Measurements from ENCODE around the gene BTBD16.

DNA sequence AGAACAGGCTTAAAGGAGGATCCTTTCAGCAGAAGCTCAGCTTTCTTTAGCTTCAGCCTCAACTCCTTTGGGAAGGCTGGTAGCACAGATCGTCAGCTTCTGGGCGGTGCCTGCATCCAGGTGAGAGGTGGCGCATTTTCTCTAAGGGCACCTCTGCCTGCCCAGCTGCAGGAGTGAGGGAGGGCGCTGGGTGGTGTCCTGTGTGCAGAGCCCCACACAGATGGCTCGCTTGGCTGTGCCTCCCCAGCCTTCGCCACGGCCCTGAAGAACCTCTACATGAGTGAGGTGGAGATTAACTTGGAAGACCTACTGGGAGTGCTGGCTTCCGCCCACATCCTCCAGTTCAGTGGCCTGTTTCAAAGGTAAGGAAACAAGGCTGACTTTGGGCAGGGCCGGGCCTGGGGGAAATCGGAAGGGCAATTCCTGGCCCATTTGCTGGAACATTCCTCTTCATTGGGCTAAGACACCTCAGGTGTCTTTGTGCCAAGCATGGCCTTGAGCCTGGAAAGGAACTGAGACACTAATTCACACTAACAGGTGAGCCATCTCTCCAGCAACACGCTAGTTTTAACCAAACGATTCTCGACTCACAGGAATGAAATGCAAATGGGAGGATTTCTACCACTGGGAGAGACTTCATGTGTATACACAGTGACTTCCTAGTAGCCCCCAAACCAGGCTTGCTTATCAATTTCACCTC, 19.9 kb downstream of the BTBD16 start:
- TF ChIP-seq POLR2A (IDR thresholded peaks at IDR 0.05; ENCODE audit: low read depth, low read length) (no peak), POLR2AphosphoS5 (IDR thresholded peaks at IDR 0.05; ENCODE audit: low read depth, low read length) (no peak), TAF1 (IDR thresholded peaks at IDR 0.05; ENCODE audit: low read depth, low read length) (no peak)
